Sigmoid colon (tissue), 4 donors: ENCODE results near the gene CARD8.

Source experiments
- POLR2AphosphoS5 ChIP-seq, 4 donors: sonication (generic); formaldehyde crosslinking; IDR thresholded peaks; one replicate each; pipeline ENCODE4 v1.6.1; 2017; ENCODE audit warnings: antibody characterized with exemption in 4 of 4
- TF ChIP-seq, protein P1 (sequence below), 4 experiments: fragments of 450-650 bp in 3 of 4; fragments of 200-600 bp in 1 of 4; IDR thresholded peaks; one replicate each; pipeline ENCODE4 v1.5.1; 2016 to 2019; ENCODE audit warnings: antibody characterized with exemption in 4 of 4, mild to moderate bottlenecking in 3 of 4, moderate library complexity in 2 of 4

DNA sequence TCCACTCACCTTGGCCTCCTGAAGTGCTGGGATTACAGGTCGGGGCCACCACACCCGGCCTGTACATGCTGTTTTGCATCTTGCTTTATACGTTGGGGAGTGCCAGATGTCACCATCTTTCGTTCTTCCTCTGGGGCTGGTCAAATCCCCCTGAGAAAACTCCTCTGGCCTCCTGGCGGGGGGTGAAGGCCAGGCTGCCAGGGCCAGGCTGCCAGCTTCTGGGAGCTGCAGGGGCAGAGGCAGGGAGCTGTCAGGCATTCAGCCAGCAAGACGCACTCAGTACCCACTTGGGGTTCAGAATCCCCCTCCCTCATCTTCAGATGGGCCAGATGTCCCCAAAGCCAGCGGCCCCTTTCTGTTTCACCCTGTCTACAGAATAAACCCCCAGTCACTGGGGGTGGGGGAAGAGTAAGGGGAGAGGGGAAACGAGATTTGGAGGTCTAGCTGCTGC lies 69.1 kb downstream of the CARD8 start:
- TF ChIP-seq, protein P1, sequence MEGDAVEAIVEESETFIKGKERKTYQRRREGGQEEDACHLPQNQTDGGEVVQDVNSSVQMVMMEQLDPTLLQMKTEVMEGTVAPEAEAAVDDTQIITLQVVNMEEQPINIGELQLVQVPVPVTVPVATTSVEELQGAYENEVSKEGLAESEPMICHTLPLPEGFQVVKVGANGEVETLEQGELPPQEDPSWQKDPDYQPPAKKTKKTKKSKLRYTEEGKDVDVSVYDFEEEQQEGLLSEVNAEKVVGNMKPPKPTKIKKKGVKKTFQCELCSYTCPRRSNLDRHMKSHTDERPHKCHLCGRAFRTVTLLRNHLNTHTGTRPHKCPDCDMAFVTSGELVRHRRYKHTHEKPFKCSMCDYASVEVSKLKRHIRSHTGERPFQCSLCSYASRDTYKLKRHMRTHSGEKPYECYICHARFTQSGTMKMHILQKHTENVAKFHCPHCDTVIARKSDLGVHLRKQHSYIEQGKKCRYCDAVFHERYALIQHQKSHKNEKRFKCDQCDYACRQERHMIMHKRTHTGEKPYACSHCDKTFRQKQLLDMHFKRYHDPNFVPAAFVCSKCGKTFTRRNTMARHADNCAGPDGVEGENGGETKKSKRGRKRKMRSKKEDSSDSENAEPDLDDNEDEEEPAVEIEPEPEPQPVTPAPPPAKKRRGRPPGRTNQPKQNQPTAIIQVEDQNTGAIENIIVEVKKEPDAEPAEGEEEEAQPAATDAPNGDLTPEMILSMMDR (IDR thresholded peaks at IDR 0.05), result no peak
- TF ChIP-seq POLR2AphosphoS5 (IDR thresholded peaks at IDR 0.05), result no peak
